Erythroblast (primary cell): ENCODE measurements around the gene CFAP221.

Experiments used
- GATA1 ChIP-seq: IDR thresholded peaks from 2 replicates; pipeline ENCODE4 v1.6.1; 2011; ENCODE audit warnings: low read depth, mild to moderate bottlenecking, control low read depth, low read length, moderate library complexity
- POLR2A ChIP-seq: IDR thresholded peaks from 2 replicates; pipeline ENCODE4 v1.6.1; 2011; ENCODE audit warnings: mild to moderate bottlenecking, low read length

DNA sequence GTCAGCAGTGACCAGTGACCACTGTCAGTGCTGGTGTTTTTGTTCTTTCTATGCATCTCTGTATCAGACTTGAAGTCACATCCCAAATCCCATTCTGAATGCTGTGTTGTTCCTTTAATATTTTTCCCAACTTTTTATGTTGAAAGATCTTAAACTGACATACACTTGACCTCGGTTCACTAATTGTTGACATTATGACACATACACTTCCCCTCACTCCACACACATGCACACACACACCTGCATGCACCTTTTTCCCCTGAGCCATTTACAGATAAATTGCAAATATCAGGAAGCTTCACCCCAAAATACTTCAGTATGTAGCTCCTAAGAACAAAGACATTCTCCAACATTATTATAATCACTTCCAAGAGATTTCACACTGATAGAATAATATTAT, 62.4 kb downstream of the CFAP221 start:
- TF ChIP-seq POLR2A = no peak
- TF ChIP-seq GATA1 = no peak
